Duodenal mucosa (tissue), 2 donors: ENCODE data around the gene SERPINB2.
"Not testable (repeated sequence)": the region's sequence is repeated elsewhere in the genome, so short reads cannot be mapped to it uniquely, and the experiment has no call there.

Experiments used
- H3K27ac ChIP-seq: one replicate; pipeline ENCODE4 v1.7.0; 2013; ENCODE audit warnings: low read depth, low read length
- H3K27me3 ChIP-seq, 2 donors: one replicate each; pipeline ENCODE4 v1.7.0; 2013; ENCODE audit warnings: low read length in 2 of 2, control low read depth in 1 of 2; ENCODE audit not compliant: insufficient read depth in 2 of 2, control insufficient read depth in 1 of 2
- H3K36me3 ChIP-seq, 2 donors: one replicate each; pipeline ENCODE4 v1.7.0; 2013; ENCODE audit warnings: low read length in 2 of 2, control low read depth in 1 of 2; ENCODE audit not compliant: insufficient read depth in 2 of 2, control insufficient read depth in 1 of 2
- H3K4me1 ChIP-seq, 2 donors: one replicate each; pipeline ENCODE4 v1.7.0; 2013; ENCODE audit warnings: low read length in 2 of 2, control low read depth in 1 of 2; ENCODE audit not compliant: insufficient read depth in 2 of 2, control insufficient read depth in 1 of 2
- H3K4me3 ChIP-seq, 2 donors: one replicate each; pipeline ENCODE4 v1.7.0; 2013; ENCODE audit warnings: low read length in 2 of 2, low read depth in 1 of 2
- H3K9ac ChIP-seq, 2 donors: one replicate each; pipeline ENCODE4 v1.7.0; 2013; ENCODE audit warnings: low read length in 2 of 2, low read depth in 1 of 2
- H3K9me3 ChIP-seq, 2 donors: one replicate each; pipeline ENCODE4 v1.7.0; 2013; ENCODE audit warnings: low read length in 2 of 2, control low read depth in 1 of 2; ENCODE audit not compliant: control insufficient read depth in 1 of 2

Gene SERPINB2

DNA sequence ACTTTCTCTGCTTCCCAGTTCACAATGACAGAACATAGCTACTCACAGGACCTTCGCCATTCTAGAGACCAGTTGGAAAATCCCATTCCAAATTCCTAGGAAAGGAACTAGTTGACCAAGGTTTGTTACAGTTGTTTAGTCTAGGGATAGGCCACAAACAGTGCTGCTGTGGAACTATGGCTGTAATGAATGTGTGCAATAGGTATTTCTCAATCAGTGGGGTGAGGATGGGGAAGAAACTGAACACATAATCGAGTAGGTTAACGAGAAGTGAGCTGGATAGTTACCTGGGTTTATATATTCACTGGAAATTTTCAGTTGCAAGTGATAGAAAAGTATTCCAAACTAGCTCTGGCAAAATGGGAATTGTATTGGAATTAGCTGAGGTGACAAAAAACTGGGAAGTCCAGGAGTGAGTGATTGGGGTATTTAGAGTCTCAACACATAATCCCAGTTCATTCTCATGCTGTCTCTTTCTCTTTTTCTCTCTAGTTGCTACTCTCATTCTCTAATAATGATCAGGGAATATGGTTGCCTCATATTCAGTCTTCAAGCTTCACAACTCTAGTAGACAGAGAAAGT lies 43.4 kb downstream of the SERPINB2 start:
- no peaks in the 10 kb centered on the region for H3K9me3 ChIP-seq
- no peak overlapping the region for H3K4me3 ChIP-seq
- no peak overlapping the region for H3K9ac ChIP-seq
- H3K27me3 ChIP-seq, result peaks cover 0 to 8% of the 10 kb centered on the region in 2 donors
- H3K27ac ChIP-seq, result no peak overlapping the region
- no peaks in the 10 kb centered on the region for H3K4me1 ChIP-seq
- no peaks in the 10 kb centered on the region for H3K36me3 ChIP-seq

DNA sequence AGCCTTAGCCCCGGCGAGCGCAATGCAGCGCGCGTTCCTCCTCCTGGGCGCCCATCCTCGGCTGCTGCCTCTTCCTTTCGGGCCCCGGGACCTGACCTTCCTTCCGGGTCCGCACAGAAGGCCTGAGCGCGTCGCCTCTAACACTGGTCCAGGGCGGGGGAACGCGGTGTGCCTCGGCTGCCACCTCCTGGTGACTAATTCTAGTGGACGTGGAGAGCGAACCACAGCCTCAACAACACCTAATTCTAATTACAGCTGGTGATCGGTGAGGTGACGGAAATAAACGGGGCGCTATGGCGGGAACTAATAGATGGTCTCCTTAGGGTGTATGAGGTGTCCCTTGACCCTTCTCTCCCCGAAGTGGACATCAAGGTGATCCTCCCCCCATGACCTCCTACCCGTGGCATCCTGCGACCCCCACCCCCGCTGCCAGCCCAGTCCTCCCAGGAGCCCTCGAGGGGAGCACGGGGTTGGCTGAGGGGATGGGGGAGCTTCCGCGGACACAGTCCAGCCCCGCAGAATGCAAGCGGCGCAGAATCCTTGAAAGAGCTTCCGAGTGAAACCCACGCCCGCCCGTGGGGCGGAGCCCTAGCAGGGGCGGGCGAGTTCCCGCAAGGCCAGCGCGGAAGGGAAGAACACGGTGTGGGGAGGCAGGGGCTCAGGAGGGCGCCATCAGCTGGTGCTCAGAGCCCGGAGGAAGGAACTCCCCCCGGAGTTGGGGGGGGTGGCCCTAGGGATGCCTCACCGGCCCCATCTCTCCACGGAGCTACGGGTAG lies 48.8 kb downstream of the SERPINB2 start:
- Histone ChIP-seq H3K36me3 (no peaks in the 10 kb centered on the region), H3K9ac (no peak overlapping the region), H3K27ac (no peak overlapping the region), H3K27me3 (peaks cover 3 to 16% of the 10 kb centered on the region in 2 donors), H3K4me3 (peak overlapping the region; percentile 59 to 69), H3K4me1 (no peaks in the 10 kb centered on the region), H3K9me3 (no peaks in the 10 kb centered on the region)

DNA sequence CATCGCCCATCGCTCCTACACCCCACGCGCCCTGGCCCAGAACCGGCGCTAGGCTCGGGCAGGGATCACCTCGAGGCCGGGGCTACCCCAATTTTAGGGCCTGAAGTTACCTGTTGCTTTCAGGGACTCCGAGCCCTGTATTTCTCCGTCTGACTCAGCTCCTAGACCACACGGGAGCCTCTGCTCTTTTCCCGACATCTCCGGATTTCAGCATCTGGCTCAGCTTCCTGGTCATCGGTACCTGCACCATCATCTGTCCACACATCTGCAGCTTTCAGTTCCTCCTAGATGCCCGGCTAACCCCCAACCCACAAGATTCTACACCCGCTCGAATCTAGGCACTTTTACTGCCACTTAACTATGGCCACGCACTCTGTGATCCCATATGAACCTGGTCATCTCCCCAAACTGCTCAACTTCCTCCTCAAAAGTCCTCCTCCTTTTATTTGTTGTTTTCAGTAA lies 49.5 kb downstream of the SERPINB2 start:
- Histone ChIP-seq H3K27me3 (peaks cover 3 to 16% of the 10 kb centered on the region in 2 donors), H3K9ac (no peak overlapping the region), H3K9me3 (no peaks in the 10 kb centered on the region), H3K27ac (no peak overlapping the region), H3K4me1 (no peaks in the 10 kb centered on the region), H3K4me3 (peak overlapping the region; percentile 59 to 69), H3K36me3 (no peaks in the 10 kb centered on the region)

DNA sequence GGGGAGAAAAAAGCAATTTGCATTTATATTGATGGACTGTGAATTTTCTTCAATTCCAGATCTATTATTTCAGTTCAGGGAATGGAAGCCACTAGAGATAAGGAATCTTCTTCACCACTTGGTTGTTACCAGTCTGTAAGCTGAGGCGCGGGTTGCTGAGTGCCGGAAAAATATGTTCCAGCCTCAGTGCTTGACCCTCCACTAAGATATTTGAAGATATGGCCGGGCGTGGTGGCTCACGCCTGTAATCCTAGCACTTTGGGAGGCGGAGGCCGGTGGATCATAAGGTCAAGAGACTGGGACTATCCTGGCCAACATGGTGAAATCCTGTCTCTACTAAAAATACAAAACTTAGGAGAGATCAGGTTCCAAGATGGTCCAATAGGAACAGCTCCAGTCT lies 52.5 kb downstream of the SERPINB2 start:
- Histone ChIP-seq H3K27ac (no peak overlapping the region), H3K9ac (no peak overlapping the region), H3K9me3 (no peaks in the 10 kb centered on the region), H3K27me3 (peaks cover 3 to 11% of the 10 kb centered on the region in 2 donors), H3K4me1 (no peaks in the 10 kb centered on the region), H3K4me3 (no peak overlapping the region), H3K36me3 (no peaks in the 10 kb centered on the region)

DNA sequence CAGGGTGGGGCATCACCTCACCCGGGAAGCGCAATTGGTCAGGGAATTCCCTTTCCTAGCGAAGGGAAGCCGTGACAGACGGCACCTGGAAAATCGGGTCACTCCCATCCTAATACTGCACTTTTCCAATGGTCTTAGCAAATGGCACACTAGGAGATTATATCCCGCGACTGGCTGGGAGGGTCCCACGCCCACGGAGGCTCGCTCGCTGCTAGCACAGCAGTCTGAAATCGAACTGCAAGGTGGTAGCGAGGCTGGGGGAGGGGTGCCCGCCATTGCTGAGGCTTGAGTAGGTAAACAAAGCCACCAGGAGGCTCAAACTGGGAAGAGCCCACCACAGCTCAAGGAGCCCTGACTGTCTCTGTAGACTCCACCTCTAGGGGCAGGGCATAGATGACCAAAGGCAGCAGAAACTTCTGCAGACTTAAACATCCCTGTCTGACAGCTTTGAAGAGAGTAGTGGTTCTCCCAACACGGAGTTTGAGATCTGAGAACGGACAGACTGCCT lies 53.1 kb downstream of the SERPINB2 start:
- not testable (repeated sequence) for H3K27me3 ChIP-seq, H3K27ac ChIP-seq, H3K4me1 ChIP-seq, H3K9me3 ChIP-seq, H3K36me3 ChIP-seq, H3K4me3 ChIP-seq, H3K9ac ChIP-seq

DNA sequence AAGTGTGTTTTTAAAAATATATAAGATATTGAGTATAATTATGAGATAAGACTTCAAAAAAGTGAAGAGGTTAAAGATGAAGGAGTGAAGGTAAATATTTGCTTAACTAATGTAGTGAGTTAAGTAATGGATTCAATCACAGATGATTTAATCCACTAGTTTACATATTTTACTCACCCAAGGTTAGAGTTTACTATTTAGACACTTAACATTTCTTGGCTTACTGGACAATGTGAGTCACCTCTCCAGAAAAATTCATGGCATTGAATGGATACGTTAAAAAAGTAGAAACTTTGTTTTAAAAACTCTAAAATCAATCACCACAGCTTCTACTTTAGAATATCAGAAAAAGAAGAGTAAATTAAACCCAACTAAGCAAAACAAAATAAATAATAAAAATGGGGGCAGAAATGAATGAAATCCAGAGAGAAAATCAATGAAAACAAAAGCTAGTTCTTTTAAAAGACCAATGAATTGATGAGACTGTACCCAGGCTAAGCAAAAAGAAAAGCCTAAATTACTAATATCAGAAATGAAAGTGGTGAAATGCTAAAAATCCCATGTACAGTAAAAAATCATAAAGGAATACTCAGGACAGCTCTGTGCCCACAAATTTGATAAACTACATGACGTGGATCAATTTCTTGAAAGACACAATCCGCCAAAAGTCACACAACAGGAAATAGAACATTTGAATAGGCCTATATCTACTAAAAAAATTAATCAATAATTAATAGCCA lies 59.7 kb downstream of the SERPINB2 start:
- Histone ChIP-seq H3K9ac (no peak overlapping the region), H3K4me1 (peaks cover 0 to 9% of the 10 kb centered on the region in 2 donors), H3K9me3 (no peaks in the 10 kb centered on the region), H3K27ac (no peak overlapping the region), H3K27me3 (no peaks in the 10 kb centered on the region), H3K36me3 (no peaks in the 10 kb centered on the region), H3K4me3 (no peak overlapping the region)

DNA sequence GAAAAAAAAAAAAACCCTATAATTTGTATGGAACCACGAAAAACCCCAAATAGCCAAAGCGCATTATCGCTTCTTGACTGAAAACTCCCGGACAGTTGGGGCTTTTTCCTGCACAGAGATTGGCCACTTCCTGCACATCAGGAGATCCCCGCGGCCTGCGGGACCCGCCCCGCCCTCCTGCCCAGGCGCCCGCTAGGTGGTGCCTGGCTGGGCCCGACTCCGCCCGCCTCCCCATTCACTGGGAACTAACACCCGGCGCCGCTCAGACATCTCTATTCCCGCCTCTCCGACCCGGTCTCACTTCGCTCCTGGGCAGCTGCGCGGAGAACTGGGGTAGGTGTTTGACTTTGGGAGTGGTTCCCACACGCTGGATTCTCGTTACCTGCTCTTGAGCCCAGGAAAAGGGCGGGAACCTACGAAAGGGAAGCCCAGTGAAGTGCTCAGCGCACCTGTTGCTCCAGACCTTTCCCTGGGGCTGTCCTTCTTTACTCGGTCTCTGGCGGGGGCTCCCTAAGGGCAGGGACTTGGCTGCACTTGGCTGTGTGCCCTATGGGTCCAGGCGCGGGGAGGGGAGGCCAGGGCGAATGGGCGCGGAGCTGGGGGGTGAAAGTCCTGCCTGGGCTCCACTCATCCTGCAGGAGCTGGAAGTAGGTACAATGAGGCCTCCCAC lies 61.7 kb downstream of the SERPINB2 start, which contains the start of gene HMSD:
HMSD (plus strand) TSS at position 234 of the 670 bp plus-strand sequence. CDS start 4,155 bp downstream, outside the sequence.
- H3K9ac ChIP-seq, result no peak within 1 kb of the TSS
- peaks cover 0 to 9% of the 10 kb centered on the region in 2 donors for H3K4me1 ChIP-seq
- H3K27ac ChIP-seq, result no peak within 1 kb of the TSS
- H3K4me3 ChIP-seq, result peak within 1 kb of the TSS; percentile 57 to 58
- no peaks in the 10 kb centered on the region for H3K36me3 ChIP-seq
- H3K9me3 ChIP-seq, result no peaks in the 10 kb centered on the region
- H3K27me3 ChIP-seq, result no peaks in the 10 kb centered on the region

DNA sequence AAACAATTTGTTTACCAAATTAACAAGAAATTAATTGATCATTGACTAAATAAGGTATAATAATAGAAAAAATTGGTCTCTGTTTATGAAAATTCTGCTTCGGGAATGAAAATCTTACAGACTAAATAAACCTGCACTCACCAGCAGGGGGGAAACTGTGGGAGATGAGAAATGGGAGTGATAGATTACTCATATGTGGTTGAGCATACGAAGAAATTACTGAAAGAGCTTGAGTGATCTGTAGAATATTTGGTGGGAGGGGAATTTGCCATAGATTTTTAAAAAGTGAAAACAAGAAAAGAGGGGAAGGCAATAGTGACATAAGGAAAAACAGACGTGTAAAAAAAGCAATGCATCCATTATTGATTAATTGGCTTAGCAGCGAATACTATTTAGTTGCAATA lies 63.8 kb downstream of the SERPINB2 start:
- H3K27me3 ChIP-seq, result peaks cover 0 to 3% of the 10 kb centered on the region in 2 donors
- H3K9me3 ChIP-seq, result no peaks in the 10 kb centered on the region
- no peaks in the 10 kb centered on the region for H3K36me3 ChIP-seq
- H3K9ac ChIP-seq, result no peak overlapping the region
- H3K4me1 ChIP-seq, result peaks cover 0 to 9% of the 10 kb centered on the region in 2 donors
- no peak overlapping the region for H3K27ac ChIP-seq
- H3K4me3 ChIP-seq, result no peak overlapping the region
